CD4-positive, alpha-beta T cell (primary cell): ENCODE data around the gene CHRNA5. TPM values are rescaled to one million over a fixed set of nuclear protein-coding genes. Genes with fewer than 3 reads are reported as not detected.

Source experiments
- ATAC-seq: fragments of 200-7000 bp; cut with Tn5 transposase; one replicate; pipeline ENCODE4 v1.10.0; 2022; ENCODE audit warnings: mild to moderate bottlenecking; ENCODE audit not compliant: poor library complexity
- CTCF ChIA-PET: fragments of 350-600 bp; sonication (Branson Sonifier 250); formaldehyde crosslinking; loops from one replicate; lab custom pipeline; 2021; ENCODE audit warnings: antibody characterized with exemption, inconsistent platforms; lab: Charles Lee
- POLR2A ChIA-PET: fragments of 350-600 bp; sonication (Branson Sonifier 250); formaldehyde crosslinking; loops from one replicate; lab custom pipeline; 2021; ENCODE audit warnings: antibody characterized with exemption, inconsistent platforms; lab: Charles Lee
- DNase-seq, 14 experiments: peaks; one replicate each; pipeline ENCODE4 v3.0.0-alpha.2; 2013 to 2020; ENCODE audit warnings: mixed read lengths in 2 of 14
- H3K27ac ChIP-seq, 2 donors: one replicate each; pipeline versions ENCODE4 v1.5.1 to v1.7.0; 2013; ENCODE audit warnings: low read length in 2 of 2, low read depth in 1 of 2, mild to moderate bottlenecking in 1 of 2
- H3K27me3 ChIP-seq, 2 experiments: 1 replicate in 1 of 2; 2 replicates in 1 of 2; pipeline versions ENCODE4 v1.6.1 to v1.7.0; 2013; ENCODE audit warnings: low read length in 2 of 2, control low read depth in 1 of 2, mild to moderate bottlenecking in 1 of 2, moderate library complexity in 1 of 2; ENCODE audit not compliant: insufficient read depth in 2 of 2, control insufficient read depth in 1 of 2
- H3K36me3 ChIP-seq: one replicate; pipeline ENCODE4 v1.6.1; 2013; ENCODE audit warnings: low read length, control low read depth; ENCODE audit not compliant: insufficient read depth
- H3K4me1 ChIP-seq: one replicate; pipeline ENCODE4 v1.6.1; 2013; ENCODE audit warnings: low read length, control low read depth; ENCODE audit not compliant: insufficient read depth
- H3K4me3 ChIP-seq: one replicate; pipeline ENCODE4 v1.5.1; 2013; ENCODE audit warnings: mild to moderate bottlenecking, low read length, moderate library complexity
- H3K9me3 ChIP-seq, 2 experiments: 1 replicate in 1 of 2; 2 replicates in 1 of 2; pipeline versions ENCODE4 v1.6.1 to v1.7.0; 2013; ENCODE audit warnings: low read length in 2 of 2, mild to moderate bottlenecking in 2 of 2, control low read depth in 1 of 2, moderate library complexity in 1 of 2; ENCODE audit not compliant: control insufficient read depth in 1 of 2, insufficient read depth in 1 of 2
- H3K27ac Mint-ChIP-seq: one replicate; pipeline ENCODE4 v1.8.0; 2020; ENCODE audit warnings: mixed read lengths
- H3K27me3 Mint-ChIP-seq: one replicate; pipeline ENCODE4 v1.8.0; 2021; ENCODE audit warnings: mixed read lengths
- H3K36me3 Mint-ChIP-seq: one replicate; pipeline ENCODE4 v1.8.0; 2021; ENCODE audit warnings: low read depth, mixed read lengths
- H3K4me1 Mint-ChIP-seq: one replicate; pipeline ENCODE4 v1.8.0; 2021; ENCODE audit warnings: low read depth, mixed read lengths
- H3K4me3 Mint-ChIP-seq: one replicate; pipeline ENCODE4 v1.8.0; 2020; ENCODE audit warnings: mild to moderate bottlenecking, mixed read lengths
- H3K9me3 Mint-ChIP-seq: one replicate; pipeline ENCODE4 v1.8.0; 2020; ENCODE audit warnings: mixed read lengths
- intact Hi-C, 2 experiments: fragments of 100-400 bp; cut with DNase I in 1 of 2; cut with micrococcal nuclease in 1 of 2; formaldehyde crosslinking; loops; one replicate each; pipeline versions ENCODE4 v1.15.1 to v1.9.0; 2023 to 2025; cut with DNase I, micrococcal nuclease
- total RNA-seq, 174 experiments: library from RNA in 2 of 174; stranded (reverse) in 2 of 174; gene quantifications; one replicate each; pipeline ENCODE4 v1.2.3 and lab custom pipeline; 2021 to 2026
- TF ChIP-seq, protein P1 (sequence below): fragments of 200-600 bp; IDR thresholded peaks from one replicate; pipeline ENCODE4 v1.8.0; 2022; ENCODE audit warnings: antibody characterized with exemption, mild to moderate bottlenecking

CHRNA5 gene
- total RNA-seq, 2 experiments from 2014 or later = 0.25 TPM

DNA sequence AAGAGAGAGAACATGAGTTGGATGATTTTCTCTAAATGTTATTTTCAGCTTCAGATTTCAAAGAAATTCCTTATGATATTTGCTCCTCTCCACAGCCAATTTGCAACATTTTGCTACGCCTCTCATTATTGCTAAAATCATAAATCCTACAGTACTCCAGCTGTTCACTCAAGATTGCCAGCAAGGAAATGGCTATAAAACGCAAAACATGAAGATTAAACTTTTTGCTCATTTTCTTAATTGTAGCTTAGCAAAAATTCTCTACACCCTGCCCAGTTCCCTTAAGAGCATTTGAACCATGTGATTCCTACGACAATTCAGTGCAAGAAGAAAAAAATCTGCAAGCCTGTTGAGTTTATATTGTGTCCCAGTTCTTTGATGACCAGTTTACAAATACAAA is 48.7 kb downstream of the CHRNA5 start:
- Histone ChIP-seq H3K9me3 (no peaks in the 10 kb centered on the region), H3K4me3 (no peak overlapping the region), H3K36me3 (no peaks in the 10 kb centered on the region), H3K4me1 (peaks cover 5% of the 10 kb centered on the region), H3K27me3 (peaks cover 6 to 7% of the 10 kb centered on the region in 2 experiments), H3K27ac (no peak overlapping the region)
- H3K27me3 Mint-ChIP-seq = peaks cover 12% of the 10 kb centered on the region
- no peak overlapping the region for H3K4me3 Mint-ChIP-seq
- DNase-seq = no peak
- H3K9me3 Mint-ChIP-seq = no peaks in the 10 kb centered on the region
- H3K36me3 Mint-ChIP-seq = no peaks in the 10 kb centered on the region
- ATAC-seq = no peak
- H3K4me1 Mint-ChIP-seq = peaks cover 6% of the 10 kb centered on the region
- no peak overlapping the region for H3K27ac Mint-ChIP-seq
- TF ChIP-seq, protein P1, sequence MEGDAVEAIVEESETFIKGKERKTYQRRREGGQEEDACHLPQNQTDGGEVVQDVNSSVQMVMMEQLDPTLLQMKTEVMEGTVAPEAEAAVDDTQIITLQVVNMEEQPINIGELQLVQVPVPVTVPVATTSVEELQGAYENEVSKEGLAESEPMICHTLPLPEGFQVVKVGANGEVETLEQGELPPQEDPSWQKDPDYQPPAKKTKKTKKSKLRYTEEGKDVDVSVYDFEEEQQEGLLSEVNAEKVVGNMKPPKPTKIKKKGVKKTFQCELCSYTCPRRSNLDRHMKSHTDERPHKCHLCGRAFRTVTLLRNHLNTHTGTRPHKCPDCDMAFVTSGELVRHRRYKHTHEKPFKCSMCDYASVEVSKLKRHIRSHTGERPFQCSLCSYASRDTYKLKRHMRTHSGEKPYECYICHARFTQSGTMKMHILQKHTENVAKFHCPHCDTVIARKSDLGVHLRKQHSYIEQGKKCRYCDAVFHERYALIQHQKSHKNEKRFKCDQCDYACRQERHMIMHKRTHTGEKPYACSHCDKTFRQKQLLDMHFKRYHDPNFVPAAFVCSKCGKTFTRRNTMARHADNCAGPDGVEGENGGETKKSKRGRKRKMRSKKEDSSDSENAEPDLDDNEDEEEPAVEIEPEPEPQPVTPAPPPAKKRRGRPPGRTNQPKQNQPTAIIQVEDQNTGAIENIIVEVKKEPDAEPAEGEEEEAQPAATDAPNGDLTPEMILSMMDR = no peak
- ChIA-PET CTCF (no interaction called here), POLR2A (no interaction called here)
- intact Hi-C loops = no loop called here

DNA sequence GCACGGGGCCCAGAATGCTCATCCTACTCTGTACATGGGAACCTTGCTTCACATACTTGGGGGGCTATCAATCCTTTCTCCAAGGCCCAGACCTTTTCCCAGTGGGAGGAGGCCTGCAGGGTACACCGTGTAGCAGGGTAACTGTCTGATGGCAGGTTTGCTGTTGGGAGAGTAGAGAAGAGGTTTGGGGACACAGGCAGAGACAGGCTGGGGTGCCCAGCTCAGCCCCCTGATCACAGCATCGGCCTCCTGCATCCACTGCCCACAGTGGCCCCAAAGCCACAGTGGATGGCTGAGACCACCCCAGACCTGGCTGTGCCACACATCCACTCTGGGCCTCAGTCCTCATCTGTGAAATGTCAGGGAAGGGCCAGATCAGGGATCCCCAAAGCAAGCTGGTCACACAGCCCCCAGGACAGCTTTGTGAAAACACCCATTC is 49.9 kb downstream of the CHRNA5 start:
- H3K36me3 ChIP-seq = no peaks in the 10 kb centered on the region
- POLR2A ChIA-PET = no interaction called here
- Mint-ChIP-seq H3K36me3 (no peaks in the 10 kb centered on the region), H3K27me3 (peaks cover 22% of the 10 kb centered on the region), H3K27ac (no peak overlapping the region), H3K4me1 (peaks cover 10% of the 10 kb centered on the region), H3K9me3 (no peaks in the 10 kb centered on the region), H3K4me3 (no peak overlapping the region)
- H3K9me3 ChIP-seq = peaks cover 0 to 4% of the 10 kb centered on the region in 2 experiments
- TF ChIP-seq, protein P1 = no peak
- H3K27ac ChIP-seq = no peak overlapping the region
- peaks cover 17 to 18% of the 10 kb centered on the region in 2 experiments for H3K27me3 ChIP-seq
- no peak for ATAC-seq
- intact Hi-C loops = no loop called here
- CTCF ChIA-PET = no interaction called here
- DNase-seq = peak in 1 of 14 experiments; percentile 17
- H3K4me1 ChIP-seq = peaks cover 9% of the 10 kb centered on the region
- H3K4me3 ChIP-seq = no peak overlapping the region

DNA sequence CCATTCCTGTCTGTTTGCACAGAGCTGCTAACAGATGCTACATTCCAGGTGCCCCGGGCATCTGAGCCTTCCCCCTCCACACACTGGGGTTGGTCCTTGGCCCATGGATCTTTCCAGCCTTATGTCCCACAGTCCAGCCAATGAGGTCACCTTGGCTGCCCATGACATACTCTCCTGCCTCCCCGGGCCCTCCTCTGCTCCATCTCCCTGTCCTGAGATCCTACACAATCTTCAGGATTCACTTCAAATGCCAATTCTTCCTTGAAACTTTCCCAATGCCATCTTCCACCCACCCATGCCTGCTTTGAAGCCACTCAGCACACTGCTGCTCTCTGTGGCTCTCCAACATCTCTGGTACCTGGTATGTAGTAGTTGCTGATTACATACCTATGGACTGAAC is 51.2 kb downstream of the CHRNA5 start:
- Mint-ChIP-seq H3K36me3 (no peaks in the 10 kb centered on the region), H3K4me3 (no peak overlapping the region), H3K27ac (no peak overlapping the region), H3K4me1 (peaks cover 14% of the 10 kb centered on the region), H3K9me3 (no peaks in the 10 kb centered on the region), H3K27me3 (peaks cover 27% of the 10 kb centered on the region)
- Histone ChIP-seq H3K27ac (no peak overlapping the region), H3K9me3 (peaks cover 0 to 4% of the 10 kb centered on the region in 2 experiments), H3K36me3 (no peaks in the 10 kb centered on the region), H3K27me3 (peaks cover 17 to 27% of the 10 kb centered on the region in 2 experiments), H3K4me1 (peaks cover 11% of the 10 kb centered on the region), H3K4me3 (no peak overlapping the region)
- CTCF ChIA-PET = no interaction called here
- POLR2A ChIA-PET = no interaction called here
- intact Hi-C loops = no loop called here
- TF ChIP-seq, protein P1 = no peak
- ATAC-seq (no peak), DNase-seq (peak in 1 of 14 experiments; percentile 25)
